Measurements from ENCODE around the gene GRID1.

- no peak for TF ChIP-seq GATA2 (IDR thresholded peaks at IDR 0.05; ENCODE audit: low read depth, low read length)
- TF ChIP-seq GATA3 (IDR thresholded peaks at IDR 0.05; ENCODE audit: low read depth, low read length), result no peak
Observed at GRCh38 chr10:85679710-85680109, 686.9 kb downstream of the GRID1 start.

All from SH-SY5Y (cell line).